Activated CD8-positive, alpha-beta memory T cell treated with anti-CD3 and anti-CD28 coated beads, Interleukin-2, amount 50 U/mL, for 48 hours (primary cell): ENCODE measurements around the gene OR5H6.
"Not testable (repeated sequence)": the region's sequence is repeated elsewhere in the genome, so short reads cannot be mapped to it uniquely, and the experiment has no call there.

Experiments used
- DNase-seq: peaks from one replicate; pipeline ENCODE4 v3.0.0-alpha.2; 2020

The OR5H6 gene

DNA sequence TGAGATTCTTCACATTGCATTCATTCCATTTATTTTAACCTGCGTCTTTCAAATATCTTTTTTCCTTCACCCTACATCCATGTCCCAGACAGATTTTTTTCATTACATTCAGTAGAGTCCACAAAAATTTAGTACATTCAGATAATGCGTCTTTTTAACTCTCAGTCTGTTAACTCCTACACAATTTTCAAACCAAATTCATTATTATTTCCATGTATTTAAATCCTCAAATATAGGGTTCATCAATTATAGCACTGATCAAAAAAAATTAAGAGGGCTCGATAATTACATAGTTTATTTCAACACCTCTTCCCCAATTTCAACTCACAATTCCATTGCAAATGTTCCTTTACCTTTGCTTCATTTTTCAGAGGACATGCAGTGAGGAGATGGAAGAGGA is at the start of gene OR5H6:
Gene OR5H6, plus strand, starts transcription at position 301 of the 400 bp plus-strand sequence. Its CDS starts 89 bp downstream, at position 390.
- DNase-seq = no peak

DNA sequence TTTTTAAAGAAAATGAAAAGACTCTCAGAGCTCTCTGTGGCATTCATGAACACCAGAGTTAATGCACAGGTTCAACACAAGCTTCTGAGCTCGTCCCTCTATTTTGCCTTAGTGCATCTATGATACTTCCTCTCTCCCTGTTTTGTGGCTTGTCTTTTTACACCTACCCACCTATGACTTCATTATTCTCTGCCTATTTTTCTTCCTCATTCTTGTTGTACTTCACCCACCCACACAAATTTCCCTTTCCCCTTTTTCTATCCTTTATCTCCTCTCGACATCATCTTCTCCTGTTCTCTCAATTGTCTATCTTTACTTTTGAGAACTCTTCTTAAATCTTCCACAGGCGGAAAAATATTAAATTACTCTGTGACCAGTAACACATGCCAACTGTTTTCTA is 49.0 kb upstream of the OR5H6 start:
- no peak for DNase-seq

DNA sequence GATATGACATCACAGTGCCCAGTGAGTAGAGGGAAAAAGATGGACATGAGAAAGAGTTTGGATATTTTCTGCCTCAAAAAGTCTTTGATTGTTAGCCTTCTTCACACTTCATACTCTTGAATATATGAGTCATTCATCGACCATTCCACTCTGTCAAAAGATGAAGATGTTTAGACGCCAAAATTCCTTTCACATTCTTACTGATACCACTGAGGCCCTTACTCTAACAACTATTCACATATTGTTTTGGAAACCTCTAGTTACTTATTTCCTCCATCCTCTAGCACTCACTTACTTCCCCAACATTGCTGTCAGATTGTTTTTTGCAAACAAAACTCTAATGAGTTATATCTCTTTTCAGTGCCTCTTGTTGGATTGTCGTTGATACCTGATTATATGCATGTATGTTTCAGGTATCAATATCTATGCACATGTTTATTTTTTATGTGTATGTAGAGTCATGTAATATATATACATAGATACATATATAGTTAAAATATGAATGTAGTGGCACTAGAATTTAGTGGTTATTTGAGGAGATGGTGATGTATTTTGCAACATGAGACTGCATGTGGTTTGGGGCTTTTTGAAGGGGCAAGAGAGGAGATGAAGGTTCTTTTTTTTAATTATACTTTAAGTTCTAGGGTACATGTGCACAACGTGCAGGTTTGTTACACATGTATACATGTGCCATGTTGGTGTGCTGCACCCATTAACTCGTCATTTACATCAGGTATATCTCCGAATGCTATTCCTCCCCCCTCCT is 40.0 kb upstream of the OR5H6 start:
- no peak for DNase-seq

DNA sequence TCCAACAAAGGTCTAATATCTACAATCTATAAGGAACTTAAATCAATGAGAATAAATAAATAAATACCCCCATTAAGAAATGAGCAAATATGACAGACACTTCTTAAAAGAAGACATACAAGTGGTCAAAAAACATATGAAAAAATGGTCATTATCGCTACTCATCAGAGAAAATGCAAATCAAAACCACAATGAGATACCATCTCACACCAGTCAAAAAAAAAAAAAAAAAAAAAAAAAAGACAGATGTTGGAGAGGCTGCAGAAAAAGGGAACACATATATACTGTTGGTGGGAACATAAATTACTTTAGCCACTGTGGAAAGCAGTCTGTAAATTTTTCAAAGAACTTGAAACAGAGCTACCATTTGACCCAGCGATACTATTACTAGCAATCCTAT is 31.6 kb upstream of the OR5H6 start:
- no peak for DNase-seq

- no peak for DNase-seq
These were observed 30.6 kb upstream of the OR5H6 start for GRCh38 chr3:98233468-98233867.

DNA sequence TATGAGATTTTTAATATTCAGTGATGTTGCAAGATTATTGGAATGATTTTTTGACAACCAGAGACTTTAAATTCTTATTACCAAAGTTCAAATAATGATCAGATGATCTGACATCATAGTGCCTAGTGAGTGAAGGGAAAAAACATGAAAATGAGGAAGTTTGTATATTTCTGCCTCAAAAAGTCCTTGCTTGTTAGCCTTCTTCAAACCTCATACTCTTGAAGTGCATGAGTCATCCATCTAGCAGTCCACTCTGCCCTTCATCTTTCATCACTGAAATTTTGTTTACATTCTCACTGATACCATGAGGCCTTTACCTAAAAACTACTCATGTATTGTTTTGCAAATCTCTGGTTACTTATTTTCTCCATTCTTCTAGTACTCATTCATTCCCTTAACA is 23.9 kb upstream of the OR5H6 start:
- no peak for DNase-seq

DNA sequence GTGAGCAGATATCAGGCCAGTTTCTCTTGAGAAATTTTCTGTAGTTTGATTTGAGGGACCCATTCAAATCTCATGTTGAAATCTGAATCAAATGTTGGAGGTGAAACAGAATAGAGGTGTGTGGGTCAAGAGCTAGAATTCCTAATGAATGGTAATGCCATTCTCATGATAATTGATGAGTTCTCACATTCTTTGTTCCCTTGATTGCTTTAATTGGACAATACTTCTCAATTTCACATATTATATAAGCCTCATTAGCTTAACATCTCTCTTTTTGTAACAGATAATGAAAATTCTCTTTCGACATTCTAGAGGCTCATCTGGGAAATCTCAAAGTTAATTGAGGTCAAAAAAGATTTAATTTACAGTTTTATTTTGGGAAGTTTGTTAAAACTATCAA is 21.9 kb upstream of the OR5H6 start:
- no peak for DNase-seq

- no peak for DNase-seq
These were observed 20.2 kb upstream of the OR5H6 start for GRCh38 chr3:98243843-98244242.

DNA sequence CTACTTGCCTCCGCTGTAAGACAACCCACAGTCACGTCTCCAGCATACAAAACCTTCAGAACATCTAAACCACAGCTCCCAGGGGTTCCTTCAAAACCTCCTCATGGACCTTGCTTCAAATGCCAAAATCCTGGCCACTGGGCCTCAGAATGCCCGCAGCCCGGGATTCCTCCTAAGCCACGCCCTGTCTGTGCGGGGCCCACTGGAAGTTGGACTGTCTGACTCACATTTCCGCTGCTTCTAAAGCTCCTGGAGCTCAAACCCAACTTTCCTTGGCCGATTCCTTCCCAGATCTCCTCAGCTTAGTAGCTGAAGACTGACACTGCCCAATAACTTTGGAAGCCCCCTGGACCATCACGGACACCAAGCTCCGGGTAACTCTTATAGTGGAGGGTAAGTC is 17.9 kb upstream of the OR5H6 start:
- DNase-seq = no peak

DNA sequence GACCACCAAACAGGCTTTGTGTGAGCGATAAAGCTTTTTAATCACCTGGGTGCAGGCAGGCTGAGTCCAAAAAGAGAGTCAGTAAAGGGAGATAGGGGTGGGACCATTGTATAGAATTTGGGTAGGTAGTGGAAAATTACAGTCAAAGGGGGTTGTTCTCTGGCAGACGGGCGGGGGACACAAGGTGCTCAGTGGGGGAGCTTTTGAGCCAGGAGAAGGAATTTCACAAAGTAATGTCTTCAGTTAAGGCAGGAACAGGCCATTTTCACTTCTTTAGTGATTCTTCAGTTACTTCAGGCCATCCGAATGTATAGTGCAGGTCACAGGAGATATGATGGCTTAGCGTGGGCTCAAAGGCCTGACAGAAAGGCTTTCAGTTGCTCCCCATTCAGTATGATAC is 8.0 kb upstream of the OR5H6 start:
- not testable (repeated sequence) for DNase-seq

- DNase-seq = no peak
These were observed 4.3 kb upstream of the OR5H6 start for GRCh38 chr3:98259707-98260106.

DNA sequence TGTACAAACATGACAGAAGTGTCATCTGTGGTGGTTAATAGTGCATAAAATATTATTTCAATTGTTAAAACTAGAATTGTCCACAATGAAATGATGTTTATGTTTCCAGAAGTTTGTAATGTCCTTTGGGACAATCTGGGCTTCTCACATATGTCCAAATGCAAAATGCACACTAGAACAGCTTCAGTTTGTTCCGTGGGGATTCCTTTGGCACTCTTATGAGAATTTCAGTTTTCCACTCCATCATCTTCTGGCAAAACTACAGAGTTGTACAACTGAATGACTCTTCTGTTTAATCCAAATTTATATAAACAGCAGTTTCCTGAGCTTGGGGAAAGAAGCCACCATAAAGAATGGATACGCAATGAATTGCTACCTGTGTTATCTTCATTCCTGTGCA is 2.0 kb upstream of the OR5H6 start:
- DNase-seq = no peak

DNA sequence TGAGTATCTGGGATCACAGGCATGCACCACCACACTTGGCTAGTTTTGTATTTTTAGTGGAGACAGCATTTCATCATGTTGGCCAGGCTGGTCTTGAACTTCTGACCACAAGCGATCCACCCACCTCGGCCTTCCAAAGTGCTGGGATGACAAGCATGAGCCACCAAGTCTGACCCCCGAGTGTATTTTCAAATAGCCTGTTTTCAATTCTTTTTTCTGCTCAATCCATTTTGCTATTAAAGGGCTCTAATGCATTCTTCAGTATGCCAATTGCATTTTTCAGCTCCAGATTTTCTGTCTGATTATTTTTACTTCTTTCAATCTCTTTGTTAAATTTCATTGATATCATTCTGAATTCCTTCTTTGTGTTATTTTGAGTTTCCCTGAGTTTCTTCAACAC is 5.8 kb downstream of the OR5H6 start:
- DNase-seq = no peak

GRCh38 chr3:98272126-98272525 is 8.1 kb downstream of the OR5H6 start:
- no peak for DNase-seq

- DNase-seq = no peak
These were observed 10.9 kb downstream of the OR5H6 start for GRCh38 chr3:98274914-98275313.

- DNase-seq = no peak
These were observed 18.2 kb downstream of the OR5H6 start, which contains the start of gene OR5H2 for GRCh38 chr3:98282205-98282604. TSS of gene OR5H2 (plus strand) at chr3:98282505. CDS start at chr3:98282903, 398 bp downstream.

- no peak for DNase-seq
These were observed 26.9 kb downstream of the OR5H6 start for GRCh38 chr3:98290916-98291315.

DNA sequence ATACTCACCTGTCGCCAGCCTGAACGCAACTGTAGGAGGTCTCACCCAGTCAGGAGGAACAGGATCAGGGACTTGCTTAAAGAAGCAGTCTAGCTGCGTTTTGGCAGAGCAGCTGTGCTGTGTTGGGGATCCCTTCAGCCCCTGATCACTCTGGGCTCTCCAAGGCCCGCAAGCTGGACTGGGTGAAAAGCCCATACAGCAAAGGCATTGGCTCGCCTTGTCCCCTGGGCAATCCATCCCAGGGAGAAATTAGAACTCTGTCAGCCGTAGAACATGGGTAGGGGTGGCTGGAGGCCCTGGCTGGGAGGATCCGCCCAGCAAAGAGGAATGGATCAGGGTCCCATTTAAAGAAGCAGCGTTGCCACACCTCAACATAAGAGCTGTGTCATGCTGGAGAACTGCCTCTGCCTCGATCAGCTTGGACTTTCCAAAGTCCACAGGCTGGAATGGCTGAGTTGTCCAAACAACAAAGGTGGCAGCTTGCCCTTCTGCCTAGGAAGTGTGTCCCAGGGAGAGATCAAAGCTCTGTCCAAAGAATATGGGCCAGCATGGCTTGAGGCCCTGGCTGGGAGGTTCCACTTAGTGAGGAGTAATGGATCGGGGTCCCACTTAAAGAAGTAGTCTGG is 27.4 kb downstream of the OR5H6 start:
- no peak for DNase-seq
